A549 (cell line): ENCODE measurements around the gene RAP1GDS1. TPM values are rescaled to one million over a fixed set of nuclear protein-coding genes. Genes with fewer than 3 reads are reported as not detected.

Source experiments
- ATAC-seq, 2 experiments: fragments of 200-7000 bp in 1 of 2; fragments of >200 bp in 1 of 2; cut with Nextera tagmentation in 1 of 2; cut with Tn5 transposase in 1 of 2; 3 replicates each; pipeline versions ENCODE4 v1.8.0 to v1.9.1; 2018 to 2020; ENCODE audit warnings: mild to moderate bottlenecking in 1 of 2, moderate library complexity in 1 of 2
- CTCF ChIA-PET: fragments of 300-600 bp; sonication (Branson Sonifier 250); formaldehyde crosslinking; extraction: SDS; loops from one replicate; lab custom pipeline; 2021; ENCODE audit warnings: antibody characterized with exemption, inconsistent platforms; lab: Yijun Ruan, JAX
- POLR2A ChIA-PET: fragments of 350-600 bp; formaldehyde crosslinking; extraction: SDS; loops from one replicate; lab custom pipeline; 2021; ENCODE audit warnings: antibody characterized with exemption, inconsistent platforms; lab: Yijun Ruan, JAX
- DNase-seq, 2 experiments: peaks; one replicate each; pipeline versions ENCODE4 v3.0.0 to v3.0.0-alpha.2; 2011 to 2016; ENCODE audit warnings: low read depth in 1 of 2, low spot score in 1 of 2
- FAIRE-seq: peaks from 2 replicates; lab custom pipeline; 2011; peaks lifted over from hg19 to GRCh38; lab: Jason Lieb, UNC
- H3K27ac ChIP-seq, 2 experiments: fragments of >200 bp; sonication (Bioruptor Twin); formaldehyde crosslinking; 3 replicates each; pipeline ENCODE4 v1.5.1; 2016 to 2017
- H3K4me1 ChIP-seq: fragments of >200 bp; sonication (Bioruptor Twin); formaldehyde crosslinking; 3 replicates; pipeline ENCODE4 v1.6.1; 2016
- H3K4me2 ChIP-seq: fragments of >200 bp; sonication (Bioruptor Twin); formaldehyde crosslinking; 3 replicates; pipeline ENCODE4 v1.6.1; 2016
- H3K4me3 ChIP-seq: fragments of >200 bp; sonication (Bioruptor Twin); formaldehyde crosslinking; 3 replicates; pipeline ENCODE4 v1.5.1; 2016
- H3K9me3 ChIP-seq: fragments of >200 bp; sonication (Bioruptor Twin); formaldehyde crosslinking; 3 replicates; pipeline ENCODE4 v1.6.1; 2016
- ATOH8 ChIP-seq: fragments of 250-450 bp; sonication (Bioruptor Pico); IDR thresholded peaks from 2 replicates; pipeline ENCODE4 v1.5.0; 2020; ENCODE audit warnings: low read depth, mild to moderate bottlenecking, moderate library complexity
- BCL3 ChIP-seq: fragments of >200 bp; sonication (Bioruptor Twin); formaldehyde crosslinking; IDR thresholded peaks from 3 replicates; pipeline ENCODE4 v1.6.1; 2016
- BHLHE40 ChIP-seq: IDR thresholded peaks from 2 replicates; pipeline ENCODE4 v1.6.1; 2012; ENCODE audit warnings: low read depth, low read length, inconsistent platforms
- CBX2 ChIP-seq: fragments of 200-600 bp; sonication (generic); IDR thresholded peaks from 2 replicates; pipeline ENCODE4 v1.6.1; 2016; ENCODE audit warnings: low read depth, mild to moderate bottlenecking, borderline replicate concordance
- CEBPB ChIP-seq, 2 experiments: fragments of >200 bp in 1 of 2; sonication (Bioruptor Twin) in 1 of 2; formaldehyde crosslinking in 1 of 2; IDR thresholded peaks; 2 replicates each; pipeline ENCODE4 v1.6.1; 2012 to 2016
- CHD4 ChIP-seq: fragments of 200-600 bp; sonication (generic); IDR thresholded peaks from 2 replicates; pipeline ENCODE4 v1.6.1; 2016; ENCODE audit warnings: antibody characterized with exemption, mild to moderate bottlenecking, borderline replicate concordance
- CTCF ChIP-seq: fragments of >200 bp; sonication (Bioruptor Twin); formaldehyde crosslinking; IDR thresholded peaks from 3 replicates; pipeline ENCODE4 v1.5.1; 2016
- E2F6 ChIP-seq: IDR thresholded peaks from 2 replicates; pipeline ENCODE4 v1.6.1; 2012; ENCODE audit warnings: low read depth, borderline replicate concordance
- EHF ChIP-seq: fragments of 250-450 bp; sonication (Bioruptor Pico); IDR thresholded peaks from 2 replicates; pipeline ENCODE4 v1.5.0; 2020; ENCODE audit warnings: mild to moderate bottlenecking
- FOXS1 ChIP-seq: fragments of 250-450 bp; sonication (Bioruptor Pico); IDR thresholded peaks from 2 replicates; pipeline ENCODE4 v1.5.0; 2020; ENCODE audit warnings: mild to moderate bottlenecking, moderate library complexity
- GATA3 ChIP-seq: IDR thresholded peaks from 2 replicates; pipeline ENCODE4 v1.6.1; 2012; ENCODE audit warnings: borderline replicate concordance
- JUN ChIP-seq, 2 experiments: fragments of >200 bp; sonication (Bioruptor Twin); formaldehyde crosslinking; IDR thresholded peaks; 2 replicates in 1 of 2; 3 replicates in 1 of 2; pipeline ENCODE4 v1.6.1; 2016 to 2017
- KDM1A ChIP-seq: fragments of 200-600 bp; sonication (generic); IDR thresholded peaks from 2 replicates; pipeline ENCODE4 v1.6.1; 2016; ENCODE audit warnings: low read depth, mild to moderate bottlenecking
- KDM5A ChIP-seq: fragments of 200-600 bp; sonication (generic); IDR thresholded peaks from 2 replicates; pipeline ENCODE4 v1.6.1; 2016; ENCODE audit warnings: antibody characterized with exemption, mild to moderate bottlenecking
- MAZ ChIP-seq: fragments of 150-350 bp; IDR thresholded peaks from 2 replicates; pipeline ENCODE4 v1.6.1; 2014; ENCODE audit warnings: antibody characterized with exemption, low read depth, low read length, borderline replicate concordance
- NPAS2 ChIP-seq: fragments of 250-450 bp; sonication (Bioruptor Pico); IDR thresholded peaks from 2 replicates; pipeline ENCODE4 v1.8.0; 2022; ENCODE audit warnings: mild to moderate bottlenecking, moderate library complexity, borderline replicate concordance
- POLR2A ChIP-seq: IDR thresholded peaks from 2 replicates; pipeline ENCODE4 v1.6.1; 2012; ENCODE audit warnings: mild to moderate bottlenecking, low read length
- POLR2AphosphoS2 ChIP-seq: conservative IDR thresholded peaks from 2 replicates; pipeline ENCODE4 v1.6.1; 2012; ENCODE audit warnings: low read length, improper control_type of control experiment, inconsistent platforms
- RAD21 ChIP-seq, 2 experiments: fragments of >200 bp in 1 of 2; sonication (Bioruptor Twin) in 1 of 2; formaldehyde crosslinking in 1 of 2; IDR thresholded peaks in 1 of 2; conservative IDR thresholded peaks in 1 of 2; 2 replicates in 1 of 2; 3 replicates in 1 of 2; pipeline ENCODE4 v1.6.1; 2012 to 2018; ENCODE audit warnings: inconsistent platforms in 1 of 2
- RARB ChIP-seq: fragments of 250-450 bp; sonication (Bioruptor Pico); IDR thresholded peaks from 2 replicates; pipeline ENCODE4 v1.8.0; 2021; ENCODE audit warnings: mild to moderate bottlenecking, moderate library complexity
- RNF2 ChIP-seq: fragments of 200-600 bp; sonication (generic); IDR thresholded peaks from 2 replicates; pipeline ENCODE4 v1.6.1; 2016; ENCODE audit warnings: low read depth, mild to moderate bottlenecking, antibody characterized with exemption, moderate library complexity, borderline replicate concordance
- TFCP2L1 ChIP-seq: fragments of 250-450 bp; sonication (Bioruptor Pico); IDR thresholded peaks from 2 replicates; pipeline ENCODE4 v1.5.0; 2021; ENCODE audit warnings: mild to moderate bottlenecking
- USF2 ChIP-seq: fragments of 450-650 bp; IDR thresholded peaks from 2 replicates; pipeline ENCODE4 v1.6.1; 2014; ENCODE audit warnings: antibody characterized with exemption
- ZNF302 ChIP-seq: fragments of 250-450 bp; sonication (Bioruptor Pico); IDR thresholded peaks from 2 replicates; pipeline ENCODE4 v1.9.0; 2021; ENCODE audit warnings: inconsistent platforms, mild to moderate bottlenecking, moderate library complexity
- ZSCAN20 ChIP-seq: fragments of 250-450 bp; sonication (Bioruptor Pico); IDR thresholded peaks from 2 replicates; pipeline ENCODE4 v1.8.0; 2022; ENCODE audit warnings: mild to moderate bottlenecking, moderate library complexity
- WGBS: methylation state at CpG from one replicate; pipeline ENCODE4 v1.1.6; 2017; ENCODE audit errors: missing lambda C conversion rate; 5-methylcytosine and 5-hydroxymethylcytosine counted together
- polyA plus RNA-seq, 4 experiments: library from polyadenylated mRNA; depleted of rRNA in 3 of 4; stranded (reverse); fragments of >200 nt; fragmentation: RNase III in 1 of 4; extraction: RNeasy Plus Mini Kit Qiagen cat#74134 plus additional on column Dnase treatment in 1 of 4; gene quantifications; 2 replicates in 3 of 4; 3 replicates in 1 of 4; pipeline ENCODE4 v1.2.3, GENCODE V29; 2011 to 2017

Gene RAP1GDS1
- polyA plus RNA-seq, 2 of the 4 experiments (the other 2 are of a cell fraction) = 29.3 to 31.6 TPM

- TF ChIP-seq RNF2 (no peak), MAZ (no peak)
These were observed 14.0 kb downstream of the RAP1GDS1 start (continued) for GRCh38 chr4:98275145-98275544.

GRCh38 chr4:98283219-98284189 lies 22.3 kb downstream of the RAP1GDS1 start:
- ChIA-PET POLR2A (interaction anchor here (1.0 kb wide), 1 partner anchor 22 kb away, joined by 3 read pairs; the partner anchor contains the start of gene RAP1GDS1), CTCF (no interaction called here)
- Histone ChIP-seq H3K9me3 (no peaks in the 10 kb centered on the region), H3K4me1 (peaks cover 10% of the 10 kb centered on the region; the same call in 2 of the 3 replicates), H3K4me3 (no peak overlapping the region), H3K4me2 (no peak overlapping the region), H3K27ac (no peak overlapping the region)
- TF ChIP-seq ZSCAN20 = no peak
- TF ChIP-seq CEBPB (IDR thresholded peaks at IDR 0.05) = no peak
- TF ChIP-seq GATA3 = no peak
- no peak for TF ChIP-seq E2F6
- no peak for TF ChIP-seq CHD4
- no peak for TF ChIP-seq POLR2AphosphoS2
- no peak for TF ChIP-seq TFCP2L1 (CRISPR knock-in tag)
- no peak for TF ChIP-seq FOXS1 (CRISPR knock-in tag)
- no peak for TF ChIP-seq POLR2A
- no peak for TF ChIP-seq EHF
- no peak for TF ChIP-seq BHLHE40
- TF ChIP-seq USF2 = no peak
- TF ChIP-seq JUN (IDR thresholded peaks at IDR 0.05) = no peak
- no peak for DNase-seq
- FAIRE-seq = no peak
- 76% methylated on average over 3 of the region's 3 CpGs for WGBS
- ATAC-seq = no peak

- POLR2A ChIA-PET = no interaction called here
- peaks cover 10% of the 10 kb centered on the region; the same call in 2 of the 3 replicates for H3K4me1 ChIP-seq
- 93% methylated on average over 3 of the region's 3 CpGs for WGBS
- ATAC-seq = peak in 1 of 2 experiments; percentile 50; a peak in 1 of 6 replicates
- H3K9me3 ChIP-seq = no peaks in the 10 kb centered on the region
- H3K4me3 ChIP-seq = no peak overlapping the region
- DNase-seq = peak in 1 of 2 experiments; percentile 0
- H3K4me2 ChIP-seq = no peak overlapping the region
- FAIRE-seq = no peak
- TF ChIP-seq RAD21 (conservative IDR thresholded peaks at IDR 0.05 in 1 of 2, IDR thresholded peaks at IDR 0.05 in 1 of 2) (no peak), RARB (no peak), POLR2A (no peak), JUN (IDR thresholded peaks at IDR 0.05) (no peak), TFCP2L1 (CRISPR knock-in tag) (no peak)
- TF ChIP-seq, all 56 proteins: peak for 0
- no peak overlapping the region for H3K27ac ChIP-seq
- CTCF ChIA-PET = no interaction called here
These were observed 23.5 kb downstream of the RAP1GDS1 start for GRCh38 chr4:98284640-98285046.

- ChIA-PET POLR2A (no interaction called here), CTCF (no interaction called here)
- FAIRE-seq (no peak), DNase-seq (no peak), ATAC-seq (no peak)
- Histone ChIP-seq H3K9me3 (no peaks in the 10 kb centered on the region), H3K27ac (no peak overlapping the region), H3K4me1 (peaks cover 16% of the 10 kb centered on the region; the same call in 2 of the 3 replicates), H3K4me3 (no peak overlapping the region), H3K4me2 (no peak overlapping the region)
- TF ChIP-seq ZNF302 (CRISPR knock-in tag) (no peak), BCL3 (no peak), JUN (IDR thresholded peaks at IDR 0.05) (no peak), KDM5A (no peak), NPAS2 (CRISPR knock-in tag) (no peak), CBX2 (no peak), CTCF (no peak), ATOH8 (no peak), RNF2 (no peak), KDM1A (no peak)
- 87% methylated on average over 3 of the region's 3 CpGs for WGBS
These were observed 24.5 kb downstream of the RAP1GDS1 start for GRCh38 chr4:98285676-98286075.
